Endothelial cell of umbilical vein (primary cell): ENCODE data around the gene HIP1. TPM values are rescaled to one million over a fixed set of nuclear protein-coding genes. Genes with fewer than 3 reads are reported as not detected.
"Not testable (repeated sequence)": the region's sequence is repeated elsewhere in the genome, so short reads cannot be mapped to it uniquely, and the experiment has no call there.

ENCODE experiments used
- BruUV-seq: library from RNA; stranded (reverse); fragments of 400-500 nt; replicated peaks from 2 replicates; lab custom pipeline; 2021; lab: Mats Ljungman, UMichigan
- CTCF ChIA-PET: fragments of 300-600, 350-600 bp; sonication (Branson Sonifier 250); formaldehyde crosslinking; loops from one replicate; lab custom pipeline; 2021; ENCODE audit warnings: antibody characterized with exemption, inconsistent platforms; lab: Charles Lee
- POLR2A ChIA-PET: fragments of 300-600, 350-600 bp; sonication (Branson Sonifier 250); formaldehyde crosslinking; loops from one replicate; lab custom pipeline; 2021; ENCODE audit warnings: antibody characterized with exemption, inconsistent platforms; lab: Charles Lee
- DNase-seq: peaks from one replicate; pipeline ENCODE4 v3.0.0-alpha.2; 2011; ENCODE audit warnings: low read depth, low spot score
- FAIRE-seq: peaks from 2 replicates; lab custom pipeline; 2011; peaks lifted over from hg19 to GRCh38; lab: Jason Lieb, UNC
- H2AFZ ChIP-seq: 2 replicates; pipeline ENCODE4 v1.6.0; 2012; ENCODE audit warnings: low read depth, low read length, control low read depth, inconsistent platforms
- H3K27ac ChIP-seq: 2 replicates; pipeline ENCODE4 v1.5.1; 2011; ENCODE audit warnings: low read depth, mild to moderate bottlenecking, control low read depth, low read length, moderate library complexity; ENCODE audit not compliant: insufficient read depth
- H3K27me3 ChIP-seq, 2 experiments: 2 replicates each; pipeline versions ENCODE4 v1.6.0 to v1.6.1; 2011; ENCODE audit warnings: low read length in 2 of 2, mixed read lengths in 1 of 2; ENCODE audit not compliant: control insufficient read depth in 2 of 2, insufficient read depth in 2 of 2
- H3K36me3 ChIP-seq, 2 experiments: 2 replicates in 1 of 2; 3 replicates in 1 of 2; pipeline ENCODE4 v1.5.1; 2011; ENCODE audit warnings: low read length in 2 of 2, mild to moderate bottlenecking in 1 of 2, moderate library complexity in 1 of 2; ENCODE audit not compliant: control insufficient read depth in 2 of 2, insufficient read depth in 2 of 2; ENCODE audit errors: extremely low read depth in 1 of 2
- H3K4me1 ChIP-seq: 3 replicates; pipeline ENCODE4 v1.5.1; 2011; ENCODE audit warnings: mild to moderate bottlenecking, low read length; ENCODE audit not compliant: control insufficient read depth, insufficient read depth; ENCODE audit errors: extremely low read depth
- H3K4me2 ChIP-seq: 2 replicates; pipeline ENCODE4 v1.6.1; 2011; ENCODE audit warnings: low read length, control low read depth, mixed read lengths; ENCODE audit not compliant: insufficient read depth
- H3K4me3 ChIP-seq, 3 experiments: fragments of 200-600 bp in 1 of 3; sonication (generic), shearing (Covaris generic) in 1 of 3; replicated peaks in 1 of 3; 2 replicates each; pipeline ENCODE4 v1.5.1; 2011 to 2016; ENCODE audit warnings: control low read depth in 3 of 3, low read length in 3 of 3, mild to moderate bottlenecking in 2 of 3, inconsistent platforms in 1 of 3, low read depth in 1 of 3, moderate library complexity in 1 of 3; ENCODE audit not compliant: insufficient read depth in 1 of 3
- H3K79me2 ChIP-seq: 2 replicates; pipeline ENCODE4 v1.6.0; 2012; ENCODE audit warnings: low read length, inconsistent platforms; ENCODE audit not compliant: control insufficient read depth, insufficient read depth
- H3K9ac ChIP-seq: replicated peaks from 2 replicates; pipeline ENCODE3; 2011; ENCODE audit warnings: low read length, control low read depth; ENCODE audit not compliant: insufficient read depth; ENCODE audit errors: extremely low read depth
- H3K9me1 ChIP-seq: replicated peaks from 3 replicates; pipeline ENCODE4 v1.6.0; 2011; ENCODE audit warnings: mild to moderate bottlenecking, low read length; ENCODE audit not compliant: control insufficient read depth, insufficient read depth; ENCODE audit errors: extremely low read depth
- H3K9me3 ChIP-seq: replicated peaks from 2 replicates; pipeline ENCODE4 v1.5.1; 2012; ENCODE audit warnings: low read length, inconsistent platforms; ENCODE audit not compliant: control insufficient read depth, insufficient read depth
- H4K20me1 ChIP-seq: replicated peaks from 2 replicates; pipeline ENCODE3; 2011; ENCODE audit warnings: mild to moderate bottlenecking, low read length; ENCODE audit not compliant: control insufficient read depth, insufficient read depth; ENCODE audit errors: extremely low read depth
- EZH2 ChIP-seq: IDR thresholded peaks from 2 replicates; pipeline ENCODE4 v1.6.1; 2012; ENCODE audit warnings: borderline replicate concordance, low read depth, mild to moderate bottlenecking, moderate library complexity, low read length, inconsistent platforms; ENCODE audit not compliant: severe bottlenecking
- FOS ChIP-seq: IDR thresholded peaks from 2 replicates; pipeline ENCODE4 v1.6.1; 2011; ENCODE audit warnings: mild to moderate bottlenecking, low read length, moderate library complexity, borderline replicate concordance; ENCODE audit not compliant: insufficient read depth
- GATA2 ChIP-seq: IDR thresholded peaks from 2 replicates; pipeline ENCODE4 v1.7.0; 2011; ENCODE audit warnings: low read depth, mild to moderate bottlenecking, moderate library complexity, mixed read lengths, low read length; ENCODE audit not compliant: insufficient read length, insufficient read depth
- MYC ChIP-seq: IDR thresholded peaks from one replicate; pipeline ENCODE4 v1.6.1; 2011; ENCODE audit warnings: mild to moderate bottlenecking, low read depth, low read length
- dilution Hi-C: fragments of 300-500 bp; cut with MboI; formaldehyde crosslinking; loops from one replicate; pipeline ENCODE4 v1.15.0; 2019; ENCODE audit warnings: low sequenced_read_pairs; ENCODE audit not compliant: extremely low pct_ligation_motif_present
- intact Hi-C: fragments of 100-400 bp; cut with micrococcal nuclease; formaldehyde crosslinking; loops from one replicate; pipeline ENCODE4 v1.10.0; 2022
- polyA plus RNA-seq, 4 experiments: library from polyadenylated mRNA; depleted of rRNA in 3 of 4; stranded (reverse) in 3 of 4; unstranded in 1 of 4; fragments of >200 nt; gene quantifications; 2 replicates each; pipeline versions ENCODE4 v1.2.1 to v1.2.3, GENCODE V29; 2011 to 2012; ENCODE audit warnings: missing spikeins in 1 of 4
- total RNA-seq: library from RNA; stranded (reverse); gene quantifications from 2 replicates; pipeline ENCODE4 v1.2.3, GENCODE V29; 2021

Gene HIP1
- total and polyA plus RNA-seq, 2 donors (not counting 3 experiments of a cell fraction or from before 2014, with no cell fraction given), result 23.7 to 47.6 TPM

- CTCF ChIA-PET, result interaction anchor here (1.4 kb wide), 1 partner anchor 425 kb away, joined by 3 read pairs; no protein-coding TSS in a partner anchor
- peaks cover 30% of the 10 kb centered on the region for H3K4me1 ChIP-seq
- H3K4me3 ChIP-seq, result no peak overlapping the region
- H3K9ac ChIP-seq, result no peak overlapping the region
- TF ChIP-seq EZH2, result no peak
- no peak for TF ChIP-seq FOS
- TF ChIP-seq MYC, result no peak
- TF ChIP-seq GATA2, result no peak
- POLR2A ChIA-PET, result no interaction called here
- intact Hi-C loops, result no loop called here
- dilution Hi-C loops, result no loop called here
- FAIRE-seq, result no peak
- no peaks in the 10 kb centered on the region for H3K9me3 ChIP-seq
- DNase-seq, result no peak
- H3K9me1 ChIP-seq, result no peaks in the 10 kb centered on the region
- H3K4me2 ChIP-seq, result no peak overlapping the region
- no peaks in the 10 kb centered on the region for H3K27me3 ChIP-seq
- peaks cover 0 to 6% of the 10 kb centered on the region in 2 experiments for H3K36me3 ChIP-seq
- H2AFZ ChIP-seq, result no peak overlapping the region
- no TSS peak for BruUV-seq
- no peaks in the 10 kb centered on the region for H4K20me1 ChIP-seq
- no peak overlapping the region for H3K27ac ChIP-seq
- H3K79me2 ChIP-seq, result no peaks in the 10 kb centered on the region
Observed at GRCh38 chr7:75595766-75596165, 143.0 kb downstream of the HIP1 start.

GRCh38 chr7:75593500-75594184 lies 145.1 kb downstream of the HIP1 start:
- H3K36me3 ChIP-seq, H3K4me2 ChIP-seq, dilution Hi-C loops, H3K79me2 ChIP-seq, H3K9ac ChIP-seq, FAIRE-seq, H3K27ac ChIP-seq, H3K4me3 ChIP-seq, H3K9me1 ChIP-seq, BruUV-seq, H3K9me3 ChIP-seq, CTCF ChIA-PET, DNase-seq, intact Hi-C loops, H2AFZ ChIP-seq, H4K20me1 ChIP-seq, H3K27me3 ChIP-seq, POLR2A ChIA-PET: not testable (repeated sequence)
- peaks cover 17% of the 10 kb centered on the region for H3K4me1 ChIP-seq
